Mononuclear cell (primary cell): Measurements from ENCODE around the gene RNF114. TPM values are rescaled to one million over a fixed set of nuclear protein-coding genes. Genes with fewer than 3 reads are reported as not detected.
"Not testable (repeated sequence)": the region's sequence is repeated elsewhere in the genome, so short reads cannot be mapped to it uniquely, and the experiment has no call there.

ENCODE experiments used
- H3K27me3 ChIP-seq: 2 replicates; pipeline ENCODE4 v1.6.0; 2011; ENCODE audit warnings: low read length, control low read depth; ENCODE audit not compliant: insufficient read depth
- H3K4me1 ChIP-seq: 2 replicates; pipeline ENCODE4 v1.5.1; 2011; ENCODE audit warnings: mild to moderate bottlenecking, low read length, control low read depth; ENCODE audit not compliant: insufficient read depth
- H3K4me3 ChIP-seq: 2 replicates; pipeline ENCODE4 v1.5.1; 2011; ENCODE audit warnings: mild to moderate bottlenecking, low read length, moderate library complexity
- H3K9me3 ChIP-seq: 2 replicates; pipeline ENCODE4 v1.5.1; 2011; ENCODE audit warnings: low read depth, mild to moderate bottlenecking, control low read depth, low read length
- total RNA-seq: library from RNA; depleted of rRNA; stranded (reverse); fragments of >200 nt; gene quantifications from one replicate; pipeline ENCODE4 v1.2.3, GENCODE V29; 2012

The RNF114 gene
- total RNA-seq, 1 donor = 186 TPM

DNA sequence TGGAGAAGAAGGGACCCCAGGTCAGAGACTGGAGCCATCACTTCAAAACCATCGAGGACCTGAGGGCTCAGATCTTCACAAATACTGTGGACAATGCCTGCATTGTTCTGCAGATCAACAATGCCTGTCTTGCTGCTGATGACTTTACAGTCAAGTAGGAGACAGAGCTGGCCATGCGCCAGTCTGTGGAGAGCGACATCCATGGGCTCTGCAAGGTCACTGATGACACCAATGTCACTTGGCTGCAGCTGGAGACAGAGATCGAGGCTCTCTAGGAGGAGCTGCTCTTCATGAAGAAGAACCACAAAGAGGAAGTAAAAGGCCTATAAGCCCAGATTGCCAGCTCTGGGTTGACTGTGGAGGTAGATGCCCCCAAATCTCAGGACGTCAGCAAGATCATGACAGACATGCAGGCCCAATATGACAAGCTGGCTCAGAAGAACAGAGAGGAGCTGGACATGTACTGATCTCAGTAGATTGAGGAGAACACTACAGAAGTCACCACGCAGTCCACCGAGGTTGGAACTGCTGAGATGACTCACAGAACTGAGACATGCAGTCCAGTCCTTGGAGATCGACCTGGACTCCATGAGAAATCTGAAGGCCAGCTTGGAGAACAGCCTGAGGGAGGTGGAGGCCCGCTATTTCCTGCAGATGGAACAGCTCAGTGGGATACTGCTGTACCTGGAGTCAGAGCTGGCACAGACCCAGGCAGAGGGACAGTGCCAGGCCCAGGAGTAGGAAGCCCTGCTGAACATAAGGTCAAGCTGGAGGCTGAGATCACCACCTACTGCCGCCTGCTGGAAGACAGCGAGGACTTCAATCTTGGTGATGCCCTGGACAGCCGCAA is 21.1 kb downstream of the RNF114 start:
- not testable (repeated sequence) for H3K9me3 ChIP-seq

DNA sequence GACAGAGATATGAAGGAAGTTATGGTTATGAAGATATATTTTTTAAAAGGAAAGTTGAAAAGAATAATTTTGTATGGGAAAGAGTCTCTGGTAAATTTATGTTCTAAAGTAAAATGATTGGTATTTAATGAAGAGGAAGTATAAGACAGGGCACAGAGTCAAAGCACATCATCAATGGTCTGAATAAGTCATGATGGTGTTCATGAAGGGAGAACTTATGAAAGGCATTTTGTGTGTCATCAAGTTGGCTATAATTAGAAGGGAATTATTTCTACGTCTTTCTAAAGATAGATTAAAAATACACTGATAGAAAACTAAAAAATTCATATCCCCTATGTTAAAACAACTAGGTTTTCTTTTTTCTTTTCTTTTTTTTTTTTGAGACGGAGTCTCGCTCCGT is 25.2 kb downstream of the RNF114 start:
- H3K4me1 ChIP-seq = peaks cover 5% of the 10 kb centered on the region
- no peaks in the 10 kb centered on the region for H3K27me3 ChIP-seq
- H3K4me3 ChIP-seq = no peak overlapping the region
- H3K9me3 ChIP-seq = no peaks in the 10 kb centered on the region

More for the DNA sequence above, 21.1 kb downstream of the RNF114 start:
- H3K27me3 ChIP-seq, H3K4me3 ChIP-seq, H3K4me1 ChIP-seq: not testable (repeated sequence)

DNA sequence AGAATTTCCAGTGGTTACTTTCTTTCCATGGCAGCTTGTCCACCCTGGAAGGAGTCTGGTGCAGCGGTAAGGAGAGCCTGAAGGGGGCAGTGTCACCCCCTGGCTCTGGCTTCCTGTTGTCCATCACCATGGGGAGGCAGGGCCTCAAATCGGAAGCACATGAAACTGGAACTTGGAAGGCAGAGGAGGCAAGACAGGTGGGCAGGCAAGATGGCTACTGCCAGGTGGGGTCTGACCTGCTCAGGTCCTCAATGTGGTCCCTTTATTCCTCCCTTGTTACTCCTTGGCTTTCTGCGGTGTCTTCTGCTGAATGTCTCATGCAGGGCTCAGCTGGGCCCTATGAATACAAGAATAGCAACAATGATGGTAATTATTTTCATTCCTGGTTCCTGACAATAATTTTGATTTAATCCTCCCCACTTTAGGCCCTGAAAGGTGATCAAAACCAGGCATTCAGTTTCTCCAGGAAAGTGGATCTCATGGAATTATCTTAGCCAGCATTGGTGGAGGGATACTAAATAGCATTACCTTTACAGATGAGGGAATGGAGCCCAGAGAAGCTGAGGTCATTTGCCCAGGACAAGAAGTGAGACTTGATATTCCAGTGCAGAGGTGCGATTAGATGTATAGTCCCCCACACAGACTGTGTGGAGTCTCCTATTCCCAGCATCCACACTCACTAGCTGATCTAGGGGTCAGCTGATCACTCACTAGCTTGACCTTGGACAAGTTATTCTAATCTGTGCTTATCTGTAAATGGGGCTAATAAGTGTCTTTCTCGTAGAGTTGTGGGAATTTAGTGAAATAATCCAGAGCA is 29.0 kb downstream of the RNF114 start:
- peaks cover 5% of the 10 kb centered on the region for H3K4me1 ChIP-seq
- H3K27me3 ChIP-seq = no peaks in the 10 kb centered on the region
- no peak overlapping the region for H3K4me3 ChIP-seq
- no peaks in the 10 kb centered on the region for H3K9me3 ChIP-seq

DNA sequence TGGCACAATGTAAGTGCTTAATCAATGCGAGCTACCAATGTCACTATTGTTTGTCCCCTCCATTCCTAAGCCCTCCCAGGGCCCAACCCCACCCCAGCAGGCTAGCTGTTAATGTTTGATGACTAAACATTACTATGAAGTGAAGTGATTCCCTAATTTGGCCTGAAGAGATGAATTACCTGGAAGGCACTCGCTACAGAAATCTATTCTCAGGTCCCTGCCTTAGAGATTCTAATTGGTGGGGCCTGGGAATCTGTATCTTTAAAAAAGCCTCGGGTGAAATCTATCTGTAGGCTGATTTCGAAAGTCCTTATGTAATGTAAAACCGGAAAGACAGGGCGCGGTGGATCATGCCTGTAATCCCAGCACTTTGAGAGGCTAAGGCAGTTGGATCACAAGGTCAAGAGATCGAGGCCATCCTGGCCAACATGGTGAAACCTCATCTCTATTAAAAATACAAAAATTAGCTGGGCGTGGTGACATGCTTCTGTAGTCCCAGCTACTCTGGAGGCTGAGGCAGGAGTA is 29.6 kb downstream of the RNF114 start:
- H3K9me3 ChIP-seq = no peaks in the 10 kb centered on the region
- H3K27me3 ChIP-seq = no peaks in the 10 kb centered on the region
- no peak overlapping the region for H3K4me3 ChIP-seq
- H3K4me1 ChIP-seq = peaks cover 5% of the 10 kb centered on the region

DNA sequence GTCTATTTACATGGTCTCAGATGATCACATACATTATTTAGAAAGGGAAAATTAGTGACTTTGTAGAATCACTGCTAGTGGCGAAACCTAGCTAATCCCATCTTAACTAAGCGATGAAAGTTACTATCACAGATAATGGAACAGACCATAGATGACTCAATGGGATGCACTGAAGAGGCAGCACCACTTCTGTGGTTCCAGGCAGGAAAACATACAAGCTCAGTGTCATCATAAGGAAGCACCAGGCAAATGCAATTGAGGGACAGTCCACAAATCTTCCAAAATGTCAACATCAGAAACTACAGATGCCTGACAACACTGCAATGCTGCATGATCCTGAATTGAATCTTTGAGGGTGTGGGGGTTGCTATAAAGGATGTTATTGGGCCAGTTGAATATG is 30.7 kb downstream of the RNF114 start:
- H3K4me1 ChIP-seq = peaks cover 5% of the 10 kb centered on the region
- H3K27me3 ChIP-seq = no peaks in the 10 kb centered on the region
- no peak overlapping the region for H3K4me3 ChIP-seq
- no peaks in the 10 kb centered on the region for H3K9me3 ChIP-seq

DNA sequence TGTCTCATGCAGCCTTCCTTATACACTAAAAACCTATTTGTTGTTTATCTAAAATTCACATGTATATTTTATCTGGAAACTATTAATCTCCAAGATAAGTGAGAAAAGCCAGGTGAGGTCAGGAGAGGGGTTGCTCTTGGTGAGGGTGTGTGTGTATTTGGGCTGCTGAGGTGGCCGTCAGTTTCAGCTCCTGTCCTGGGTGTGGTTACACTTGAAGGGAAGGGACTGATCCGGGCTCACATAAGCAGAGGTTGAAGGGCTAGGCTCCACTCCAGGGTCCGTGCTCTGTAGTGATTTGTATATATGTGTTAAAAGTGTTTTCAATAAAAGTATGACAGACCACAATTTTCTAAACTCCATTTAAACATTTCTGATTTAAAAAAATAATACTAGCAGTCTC is 33.0 kb downstream of the RNF114 start:
- no peaks in the 10 kb centered on the region for H3K27me3 ChIP-seq
- peaks cover 5% of the 10 kb centered on the region for H3K4me1 ChIP-seq
- H3K4me3 ChIP-seq = no peak overlapping the region
- H3K9me3 ChIP-seq = no peaks in the 10 kb centered on the region

DNA sequence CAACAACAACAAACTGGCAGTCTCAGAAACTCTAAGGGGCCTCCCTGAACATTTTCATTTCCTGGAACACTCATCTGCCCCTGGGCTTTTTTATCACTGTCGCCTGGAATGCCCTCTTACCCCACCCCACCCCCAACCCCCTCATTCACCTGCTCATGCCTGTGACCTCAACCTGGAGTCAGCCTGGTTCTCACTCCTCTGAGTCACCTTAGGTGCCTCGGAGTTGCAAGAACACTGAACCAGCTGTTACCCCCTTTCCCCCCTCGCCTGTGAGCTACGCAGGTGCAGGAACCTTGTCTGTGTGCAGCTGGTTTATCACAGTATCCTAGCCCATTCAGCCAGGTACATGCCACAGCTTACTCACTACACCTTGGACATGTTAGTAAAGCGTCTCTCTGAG is 33.7 kb downstream of the RNF114 start:
- H3K4me3 ChIP-seq = no peak overlapping the region
- H3K9me3 ChIP-seq = no peaks in the 10 kb centered on the region
- peaks cover 5% of the 10 kb centered on the region for H3K4me1 ChIP-seq

DNA sequence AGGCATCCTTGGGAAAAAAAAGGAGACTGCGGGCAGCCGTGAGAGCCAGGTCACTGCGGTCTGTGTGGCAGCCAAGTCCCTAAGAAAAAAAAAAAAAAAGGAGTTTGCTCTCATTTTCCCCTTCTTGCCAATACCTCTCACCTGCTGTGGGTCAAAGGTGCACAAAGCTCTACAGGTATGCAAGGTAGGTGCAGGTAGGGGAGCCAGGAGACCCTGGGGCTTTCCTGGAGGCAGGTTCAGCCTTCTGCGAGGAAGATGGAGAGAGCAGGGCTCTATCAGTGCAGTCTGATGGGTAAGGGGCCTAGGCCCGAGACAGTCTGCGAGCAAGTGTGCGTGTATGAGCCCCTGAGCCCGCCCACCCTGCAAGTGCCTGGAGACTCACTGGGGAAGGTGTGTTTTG is 34.3 kb downstream of the RNF114 start:
- H3K9me3 ChIP-seq = no peaks in the 10 kb centered on the region
- H3K4me3 ChIP-seq = no peak overlapping the region
- no peaks in the 10 kb centered on the region for H3K27me3 ChIP-seq
- H3K4me1 ChIP-seq = peaks cover 3% of the 10 kb centered on the region

More for the DNA sequence above, 33.7 kb downstream of the RNF114 start:
- H3K27me3 ChIP-seq = no peaks in the 10 kb centered on the region

DNA sequence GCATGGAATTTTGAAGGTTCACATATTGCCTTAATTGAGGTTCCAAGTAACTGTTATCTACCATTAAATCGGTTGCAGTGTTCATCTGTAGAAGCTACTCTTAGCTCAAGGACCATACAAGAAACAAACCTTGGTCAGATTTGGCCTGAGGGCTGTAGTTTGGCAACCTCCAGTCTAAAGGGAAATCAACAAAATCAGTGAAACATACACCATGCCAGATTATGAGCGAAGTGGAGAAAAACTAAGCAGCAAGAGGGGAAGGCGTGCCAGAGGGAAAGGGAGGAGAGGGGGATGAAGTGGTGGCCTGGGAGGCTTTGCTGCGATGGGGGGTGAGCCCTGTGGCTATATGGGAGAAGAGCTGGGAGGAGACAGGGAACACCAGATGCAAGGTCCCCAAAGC is 37.8 kb downstream of the RNF114 start:
- Histone ChIP-seq H3K9me3 (no peaks in the 10 kb centered on the region), H3K4me1 (peaks cover 4% of the 10 kb centered on the region), H3K27me3 (no peaks in the 10 kb centered on the region), H3K4me3 (no peak overlapping the region)

DNA sequence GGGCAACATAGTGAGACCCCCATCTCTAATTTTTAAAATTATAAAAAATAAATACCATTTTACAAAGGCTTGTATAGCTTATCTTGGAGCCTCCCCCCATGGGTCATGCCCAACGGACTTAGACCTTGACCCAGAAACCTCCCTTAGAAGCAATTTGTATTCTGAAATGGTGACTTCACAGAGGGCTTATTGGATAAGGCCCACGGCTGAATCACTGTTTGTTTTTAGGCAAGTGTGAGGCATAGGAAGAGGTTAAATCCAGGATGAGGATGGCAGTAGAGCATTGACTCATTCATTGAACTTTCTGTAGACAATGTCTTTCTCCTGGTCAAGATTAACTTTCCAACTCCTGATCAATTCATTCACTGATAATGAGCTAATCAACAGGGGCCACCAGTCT is 40.3 kb downstream of the RNF114 start:
- Histone ChIP-seq H3K4me1 (peaks cover 10% of the 10 kb centered on the region), H3K9me3 (no peaks in the 10 kb centered on the region), H3K4me3 (no peak overlapping the region), H3K27me3 (no peaks in the 10 kb centered on the region)

DNA sequence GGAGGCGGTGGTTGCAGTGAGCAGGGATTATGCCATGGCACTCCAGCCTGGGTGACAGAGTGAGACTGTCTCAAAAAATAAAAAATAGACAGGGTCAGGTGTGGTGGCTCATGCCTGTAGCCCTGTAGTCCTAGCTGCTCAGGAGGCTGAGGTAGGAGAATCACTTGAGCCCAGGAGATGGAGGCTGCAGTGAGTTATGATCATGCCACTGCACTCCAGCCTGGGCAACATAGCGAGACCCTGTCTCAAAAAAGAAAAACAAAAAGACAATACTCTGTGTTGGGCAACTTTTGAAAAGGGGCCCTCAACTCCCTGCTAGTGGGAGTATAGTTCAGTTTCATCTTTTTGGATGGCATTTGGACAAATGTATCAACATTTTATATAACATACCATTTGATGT is 41.5 kb downstream of the RNF114 start:
- H3K9me3 ChIP-seq, H3K4me3 ChIP-seq, H3K27me3 ChIP-seq: not testable (repeated sequence)
- H3K4me1 ChIP-seq = peaks cover 18% of the 10 kb centered on the region

DNA sequence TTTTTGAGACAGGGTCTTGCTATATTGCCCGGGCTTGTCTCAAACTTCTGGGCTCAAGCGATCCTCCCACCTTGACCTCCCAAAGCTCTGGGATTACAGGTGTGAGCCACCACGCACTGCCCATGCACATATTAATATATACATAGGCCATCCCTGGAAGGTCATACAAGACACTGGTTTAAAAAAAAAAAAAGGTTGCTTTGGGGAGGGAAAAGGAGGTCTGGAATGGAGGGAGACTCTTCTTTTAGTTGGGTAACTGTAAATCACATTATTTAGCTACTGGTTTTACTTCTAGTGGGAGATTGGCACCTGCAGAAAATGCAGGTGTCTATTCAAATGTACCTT is 42.5 kb downstream of the RNF114 start:
- H3K4me1 ChIP-seq = peaks cover 27% of the 10 kb centered on the region
- H3K9me3 ChIP-seq = no peaks in the 10 kb centered on the region
- no peaks in the 10 kb centered on the region for H3K27me3 ChIP-seq
- no peak overlapping the region for H3K4me3 ChIP-seq

DNA sequence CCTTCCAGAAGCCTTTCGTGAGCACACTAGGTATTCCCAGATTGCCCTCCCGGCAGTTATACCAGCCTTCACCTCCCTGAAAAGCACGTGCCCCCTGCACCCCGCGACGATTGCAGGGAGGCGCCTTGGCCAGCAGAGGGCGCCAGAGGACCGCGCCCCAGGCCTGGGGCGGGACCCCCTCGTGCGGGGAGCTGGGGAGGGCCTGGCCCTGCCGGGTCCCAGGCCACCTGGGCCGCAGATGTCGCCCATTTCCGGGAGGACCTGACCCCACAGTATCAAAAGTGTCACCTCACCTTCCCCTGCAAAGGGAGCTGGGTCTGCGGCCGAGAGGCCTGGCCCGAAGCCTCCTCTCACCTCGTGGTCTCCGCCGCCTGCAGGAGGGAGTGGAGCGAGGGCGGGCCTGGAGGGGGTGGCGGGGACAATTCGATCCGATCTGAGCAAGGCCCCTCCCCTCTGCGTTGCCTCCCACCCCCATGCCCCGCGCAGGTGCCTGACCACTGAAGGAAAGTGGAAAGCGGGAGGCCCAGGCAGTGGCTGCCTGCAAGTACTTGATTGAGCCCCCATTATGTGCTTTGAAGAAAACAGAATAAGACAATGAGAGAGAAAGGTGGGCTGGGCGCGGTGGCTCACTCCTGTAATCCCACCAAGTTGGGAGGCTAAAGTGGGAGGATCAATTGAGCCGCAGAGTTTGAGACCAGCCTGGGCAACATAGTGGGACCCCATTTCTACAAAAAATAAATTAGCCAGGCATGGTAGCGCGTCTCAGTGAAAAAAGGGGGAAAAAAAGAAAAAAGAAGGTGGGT is 43.0 kb downstream of the RNF114 start:
- Histone ChIP-seq H3K4me1 (peaks cover 30% of the 10 kb centered on the region), H3K27me3 (no peaks in the 10 kb centered on the region), H3K4me3 (no peak overlapping the region), H3K9me3 (no peaks in the 10 kb centered on the region)

DNA sequence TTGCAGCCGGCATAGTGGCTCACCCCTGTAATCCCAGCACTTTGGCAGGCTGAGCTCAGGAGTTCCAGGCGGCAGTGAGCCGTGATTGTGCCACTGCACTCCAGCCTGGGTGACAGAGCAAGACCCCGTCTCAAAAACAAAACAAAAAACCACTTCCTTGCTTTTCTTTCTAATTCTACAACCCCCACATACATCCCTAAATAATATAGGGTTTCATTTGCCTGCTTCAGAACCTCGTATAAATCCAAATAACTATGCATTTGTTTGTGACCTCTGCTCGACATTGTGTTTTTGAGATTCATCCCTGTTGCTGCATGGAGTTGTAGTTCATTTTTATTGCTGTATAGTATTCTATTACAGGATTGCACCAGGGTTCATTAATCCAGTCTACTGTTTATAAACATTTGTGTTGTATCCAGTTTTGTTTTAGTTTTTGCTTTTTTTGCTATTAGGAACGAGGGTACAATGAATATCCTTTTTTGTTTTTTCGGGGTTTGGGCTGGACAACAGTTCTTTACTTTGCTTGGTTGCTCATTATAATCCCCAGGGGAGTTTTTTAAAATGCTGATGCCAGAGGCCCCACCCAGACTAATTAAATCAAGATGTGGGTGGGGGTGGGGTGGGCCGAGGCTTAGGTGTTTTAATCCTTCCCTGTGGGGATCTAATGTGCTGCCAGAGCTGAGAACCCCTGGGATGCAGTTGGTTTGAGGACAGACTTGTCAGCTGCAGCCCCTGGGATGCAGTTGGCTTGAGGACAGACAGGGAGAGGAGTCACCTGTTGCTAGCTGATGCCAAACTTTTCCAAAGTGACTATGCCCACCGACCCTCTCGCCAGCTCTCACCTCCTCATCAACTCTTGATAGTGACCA is 44.2 kb downstream of the RNF114 start:
- Histone ChIP-seq H3K9me3 (no peaks in the 10 kb centered on the region), H3K4me1 (peaks cover 30% of the 10 kb centered on the region), H3K4me3 (no peak overlapping the region), H3K27me3 (no peaks in the 10 kb centered on the region)
